ENCODE data around the gene TNFSF15. TPM values are rescaled to one million over a fixed set of nuclear protein-coding genes. Genes with fewer than 3 reads are reported as not detected.

TNFSF15 gene
- total RNA-seq, 5 donors from 2014 or later (not counting 1 experiment from before 2014, with no cell fraction given) = 0.07 TPM; not detected in 4

GRCh38 chr9:114820776-114821501 is 15.1 kb upstream of the TNFSF15 start:
- Histone ChIP-seq H3K27me3 (replicated peaks in 1 of 2; ENCODE audit: control insufficient read depth in 2 of 2, extremely low read depth in 1 of 2, insufficient read depth in 2 of 2, low read length in 1 of 2) (no peaks in the 10 kb centered on the region), H3K9me3 (no peaks in the 10 kb centered on the region), H3K4me3 (ENCODE audit: control insufficient read depth in 1 of 2, extremely low read depth in 1 of 2, low read length in 1 of 2) (no peak overlapping the region), H3K4me1 (ENCODE audit: control insufficient read depth in 1 of 2, extremely low read depth in 1 of 2, insufficient read depth in 2 of 2, low read length in 2 of 2) (no peaks in the 10 kb centered on the region), H3K36me3 (ENCODE audit: control insufficient read depth in 2 of 2, extremely low read depth in 1 of 2, insufficient read depth in 1 of 2, low read length in 1 of 2) (no peaks in the 10 kb centered on the region), H3K27ac (ENCODE audit: low read length) (no peak overlapping the region)
- Mint-ChIP-seq H3K27ac (no peak overlapping the region), H3K4me1 (peaks cover 7 to 10% (median 8%) of the 10 kb centered on the region in 3 donors), H3K9me3 (peaks cover 0 to 4% (median 0%) of the 10 kb centered on the region in 3 donors), H3K4me3 (no peak overlapping the region), H3K36me3 (no peaks in the 10 kb centered on the region), H3K27me3 (no peaks in the 10 kb centered on the region)
- POLR2A ChIA-PET = no interaction called here
- 85% methylated on average over 3 of the region's 8 CpGs for WGBS (ENCODE audit: insufficient coverage)
- CTCF ChIA-PET = interaction anchor here in 1 of 2 donors (0.6 kb wide), 1 partner anchor 48 kb away, joined by 3 read pairs; no protein-coding TSS in a partner anchor
- DNase-seq (no peak), ATAC-seq (replicated peaks in 1 of 4) (no peak)

GRCh38 chr9:114818178-114818577 is 12.3 kb upstream of the TNFSF15 start:
- H3K9me3 Mint-ChIP-seq = peaks cover 0 to 12% (median 0%) of the 10 kb centered on the region in 3 donors
- H3K4me1 ChIP-seq (ENCODE audit: control insufficient read depth in 1 of 2, extremely low read depth in 1 of 2, insufficient read depth in 2 of 2, low read length in 2 of 2) = no peaks in the 10 kb centered on the region
- H3K36me3 Mint-ChIP-seq = no peaks in the 10 kb centered on the region
- no peaks in the 10 kb centered on the region for H3K27me3 Mint-ChIP-seq
- no peak overlapping the region for H3K27ac Mint-ChIP-seq
- peaks cover 6 to 8% (median 7%) of the 10 kb centered on the region in 3 donors for H3K4me1 Mint-ChIP-seq
- ChIA-PET POLR2A (interaction anchor here in 1 of 2 donors (0.6 kb wide), 1 partner anchor 31 kb away, joined by 3 read pairs; no protein-coding TSS in a partner anchor), CTCF (interaction anchor here in 1 of 2 donors (0.5 kb wide), 1 partner anchor 81 kb away, joined by 3 read pairs; no protein-coding TSS in a partner anchor)
- no peaks in the 10 kb centered on the region for H3K9me3 ChIP-seq
- H3K27ac ChIP-seq (ENCODE audit: low read length) = no peak overlapping the region
- H3K4me3 ChIP-seq (ENCODE audit: control insufficient read depth in 1 of 2, extremely low read depth in 1 of 2, low read length in 1 of 2) = no peak overlapping the region
- H3K4me3 Mint-ChIP-seq = no peak overlapping the region
- ATAC-seq (replicated peaks in 1 of 4) (no peak), DNase-seq (no peak)
- H3K36me3 ChIP-seq (ENCODE audit: control insufficient read depth in 2 of 2, extremely low read depth in 1 of 2, insufficient read depth in 1 of 2, low read length in 1 of 2) = no peaks in the 10 kb centered on the region
- WGBS (ENCODE audit: insufficient coverage) = 100% methylated on average over 1 of the region's 1 CpG
- H3K27me3 ChIP-seq (replicated peaks in 1 of 2; ENCODE audit: control insufficient read depth in 2 of 2, extremely low read depth in 1 of 2, insufficient read depth in 2 of 2, low read length in 1 of 2) = no peaks in the 10 kb centered on the region

GRCh38 chr9:114813717-114814418 is 8.0 kb upstream of the TNFSF15 start:
- 81% methylated on average over 3 of the region's 5 CpGs for WGBS (ENCODE audit: insufficient coverage)
- H3K4me3 Mint-ChIP-seq = no peak overlapping the region
- Histone ChIP-seq H3K27ac (ENCODE audit: low read length) (no peak overlapping the region), H3K9me3 (no peaks in the 10 kb centered on the region), H3K4me3 (ENCODE audit: control insufficient read depth in 1 of 2, extremely low read depth in 1 of 2, low read length in 1 of 2) (no peak overlapping the region), H3K36me3 (ENCODE audit: control insufficient read depth in 2 of 2, extremely low read depth in 1 of 2, insufficient read depth in 1 of 2, low read length in 1 of 2) (no peaks in the 10 kb centered on the region), H3K4me1 (ENCODE audit: control insufficient read depth in 1 of 2, extremely low read depth in 1 of 2, insufficient read depth in 2 of 2, low read length in 2 of 2) (no peaks in the 10 kb centered on the region), H3K27me3 (replicated peaks in 1 of 2; ENCODE audit: control insufficient read depth in 2 of 2, extremely low read depth in 1 of 2, insufficient read depth in 2 of 2, low read length in 1 of 2) (no peaks in the 10 kb centered on the region)
- ChIA-PET POLR2A (no interaction called here), CTCF (no interaction called here)
- H3K27ac Mint-ChIP-seq = no peak overlapping the region
- H3K4me1 Mint-ChIP-seq = peaks cover 0 to 6% (median 2%) of the 10 kb centered on the region in 3 donors
- ATAC-seq (replicated peaks in 1 of 4) (no peak), DNase-seq (no peak)
- H3K9me3 Mint-ChIP-seq = peaks cover 0 to 8% (median 0%) of the 10 kb centered on the region in 3 donors
- peaks cover 0 to 3% of the 10 kb centered on the region in 2 donors for H3K27me3 Mint-ChIP-seq
- H3K36me3 Mint-ChIP-seq = no peaks in the 10 kb centered on the region

- H3K4me1 Mint-ChIP-seq = peaks cover 7 to 20% (median 13%) of the 10 kb centered on the region in 3 donors
- Histone ChIP-seq H3K4me3 (ENCODE audit: control insufficient read depth in 1 of 2, extremely low read depth in 1 of 2, low read length in 1 of 2) (no peak overlapping the region), H3K27me3 (replicated peaks in 1 of 2; ENCODE audit: control insufficient read depth in 2 of 2, extremely low read depth in 1 of 2, insufficient read depth in 2 of 2, low read length in 1 of 2) (no peaks in the 10 kb centered on the region), H3K9me3 (no peaks in the 10 kb centered on the region), H3K4me1 (ENCODE audit: control insufficient read depth in 1 of 2, extremely low read depth in 1 of 2, insufficient read depth in 2 of 2, low read length in 2 of 2) (peaks cover 0 to 2% of the 10 kb centered on the region in 2 experiments), H3K36me3 (ENCODE audit: control insufficient read depth in 2 of 2, extremely low read depth in 1 of 2, insufficient read depth in 1 of 2, low read length in 1 of 2) (no peaks in the 10 kb centered on the region), H3K27ac (ENCODE audit: low read length) (no peak overlapping the region)
- ATAC-seq (replicated peaks in 1 of 4) (no peak), DNase-seq (no peak)
- H3K27ac Mint-ChIP-seq = no peak overlapping the region
- CTCF ChIA-PET = no interaction called here
- no peak overlapping the region for H3K4me3 Mint-ChIP-seq
- peaks cover 0 to 8% (median 0%) of the 10 kb centered on the region in 3 donors for H3K9me3 Mint-ChIP-seq
- no peaks in the 10 kb centered on the region for H3K36me3 Mint-ChIP-seq
- POLR2A ChIA-PET = no interaction called here
- peaks cover 0 to 3% of the 10 kb centered on the region in 2 donors for H3K27me3 Mint-ChIP-seq
- 100% methylated on average over 4 of the region's 5 CpGs for WGBS (ENCODE audit: insufficient coverage)
Measured at GRCh38 chr9:114811966-114812636, 6.3 kb upstream of the TNFSF15 start.

- H3K4me1 Mint-ChIP-seq = peaks cover 15 to 28% (median 21%) of the 10 kb centered on the region in 3 donors
- CTCF ChIA-PET = no interaction called here
Measured at GRCh38 chr9:114811301-114811700, 5.5 kb upstream of the TNFSF15 start.

GRCh38 chr9:114810614-114811013 is 4.8 kb upstream of the TNFSF15 start:
- WGBS (ENCODE audit: insufficient coverage) = 80% methylated on average over 1 of the region's 3 CpGs
- POLR2A ChIA-PET = no interaction called here
- H3K9me3 ChIP-seq = no peaks in the 10 kb centered on the region

More at GRCh38 chr9:114811301-114811700, 5.5 kb upstream of the TNFSF15 start:
- H3K4me1 ChIP-seq (ENCODE audit: control insufficient read depth in 1 of 2, extremely low read depth in 1 of 2, insufficient read depth in 2 of 2, low read length in 2 of 2) = peaks cover 4 to 10% of the 10 kb centered on the region in 2 experiments
- no peak overlapping the region for H3K4me3 Mint-ChIP-seq
- H3K27ac Mint-ChIP-seq = no peak overlapping the region
- POLR2A ChIA-PET = no interaction called here
- ATAC-seq (replicated peaks in 1 of 4) = no peak
- H3K4me3 ChIP-seq (ENCODE audit: control insufficient read depth in 1 of 2, extremely low read depth in 1 of 2, low read length in 1 of 2) = no peak overlapping the region
- DNase-seq = no peak
- H3K9me3 ChIP-seq = no peaks in the 10 kb centered on the region
- H3K36me3 Mint-ChIP-seq = no peaks in the 10 kb centered on the region
- H3K9me3 Mint-ChIP-seq = peaks cover 0 to 8% (median 0%) of the 10 kb centered on the region in 3 donors
- no peak overlapping the region for H3K27ac ChIP-seq (ENCODE audit: low read length)
- no peaks in the 10 kb centered on the region for H3K36me3 ChIP-seq (ENCODE audit: control insufficient read depth in 2 of 2, extremely low read depth in 1 of 2, insufficient read depth in 1 of 2, low read length in 1 of 2)
- WGBS (ENCODE audit: insufficient coverage) = 100% methylated on average over 2 of the region's 4 CpGs
- no peaks in the 10 kb centered on the region for H3K27me3 ChIP-seq (replicated peaks in 1 of 2; ENCODE audit: control insufficient read depth in 2 of 2, extremely low read depth in 1 of 2, insufficient read depth in 2 of 2, low read length in 1 of 2)
- H3K27me3 Mint-ChIP-seq = peaks cover 0 to 3% of the 10 kb centered on the region in 2 donors

More at GRCh38 chr9:114810614-114811013, 4.8 kb upstream of the TNFSF15 start:
- ATAC-seq (replicated peaks in 1 of 4) (no peak), DNase-seq (no peak)
- H3K36me3 Mint-ChIP-seq = no peaks in the 10 kb centered on the region
- Histone ChIP-seq H3K4me1 (ENCODE audit: control insufficient read depth in 1 of 2, extremely low read depth in 1 of 2, insufficient read depth in 2 of 2, low read length in 2 of 2) (peaks cover 10 to 17% of the 10 kb centered on the region in 2 experiments), H3K36me3 (ENCODE audit: control insufficient read depth in 2 of 2, extremely low read depth in 1 of 2, insufficient read depth in 1 of 2, low read length in 1 of 2) (no peaks in the 10 kb centered on the region), H3K4me3 (ENCODE audit: control insufficient read depth in 1 of 2, extremely low read depth in 1 of 2, low read length in 1 of 2) (no peak overlapping the region), H3K27me3 (replicated peaks in 1 of 2; ENCODE audit: control insufficient read depth in 2 of 2, extremely low read depth in 1 of 2, insufficient read depth in 2 of 2, low read length in 1 of 2) (no peaks in the 10 kb centered on the region), H3K27ac (ENCODE audit: low read length) (no peak overlapping the region)
- H3K9me3 Mint-ChIP-seq = peaks cover 0 to 8% (median 0%) of the 10 kb centered on the region in 3 donors
- peaks cover 0 to 3% of the 10 kb centered on the region in 2 donors for H3K27me3 Mint-ChIP-seq
- no peak overlapping the region for H3K4me3 Mint-ChIP-seq
- peaks cover 22 to 35% (median 28%) of the 10 kb centered on the region in 3 donors for H3K4me1 Mint-ChIP-seq
- H3K27ac Mint-ChIP-seq = no peak overlapping the region
- CTCF ChIA-PET = no interaction called here
